GM12873 (cell line): ENCODE data around the gene RPS6KA2.

ENCODE experiments used
- TF ChIP-seq, protein P1 (sequence below): IDR thresholded peaks from 2 replicates; pipeline ENCODE4 v1.5.1; 2012; ENCODE audit warnings: low read depth, mild to moderate bottlenecking, moderate library complexity, low read length, control low read depth; ENCODE audit not compliant: insufficient read depth; ENCODE audit errors: missing control alignments

Gene RPS6KA2

DNA sequence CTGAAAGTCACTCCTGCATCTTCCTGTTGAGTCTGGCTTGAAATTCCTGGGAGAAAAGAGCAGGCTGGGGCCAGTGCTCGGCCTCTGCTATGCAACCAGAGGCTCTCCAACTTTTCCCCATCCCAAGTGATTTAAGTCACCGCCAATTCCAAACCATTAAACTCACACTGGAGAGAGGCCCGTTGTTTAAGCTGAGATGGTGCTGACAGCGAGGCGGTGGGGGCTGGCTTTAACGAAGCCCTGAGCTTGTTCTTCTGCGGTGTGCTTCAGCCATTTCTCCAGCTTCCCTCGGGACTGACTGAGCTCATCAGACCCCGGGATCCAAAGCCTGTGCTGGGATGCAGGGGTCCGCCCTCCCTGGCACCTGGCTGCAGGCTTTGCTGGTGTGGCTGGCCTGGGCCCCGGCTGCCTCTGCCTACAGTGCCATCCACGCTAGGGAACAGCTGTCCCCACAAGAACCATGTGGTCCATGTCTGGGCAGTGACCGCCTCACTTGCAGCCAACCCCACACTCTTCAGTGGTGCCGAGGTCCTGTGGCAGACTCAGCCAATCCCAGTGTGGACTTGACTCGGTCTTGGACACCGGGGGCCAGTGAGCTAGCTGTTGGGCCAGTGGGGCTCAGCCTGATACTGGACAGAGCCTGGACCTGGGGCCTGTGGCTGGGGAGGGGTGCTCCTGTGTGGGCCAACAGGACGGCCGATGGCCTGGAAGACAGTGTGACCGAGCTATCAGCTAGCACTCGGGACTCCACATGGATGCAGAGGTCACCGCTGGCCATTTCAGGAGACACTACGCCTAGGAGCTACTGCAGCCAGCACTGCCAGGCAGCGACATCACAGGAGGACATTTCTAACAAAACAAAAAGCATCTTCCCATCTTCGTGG, 61.7 kb downstream of the RPS6KA2 start:
- TF ChIP-seq, protein P1, sequence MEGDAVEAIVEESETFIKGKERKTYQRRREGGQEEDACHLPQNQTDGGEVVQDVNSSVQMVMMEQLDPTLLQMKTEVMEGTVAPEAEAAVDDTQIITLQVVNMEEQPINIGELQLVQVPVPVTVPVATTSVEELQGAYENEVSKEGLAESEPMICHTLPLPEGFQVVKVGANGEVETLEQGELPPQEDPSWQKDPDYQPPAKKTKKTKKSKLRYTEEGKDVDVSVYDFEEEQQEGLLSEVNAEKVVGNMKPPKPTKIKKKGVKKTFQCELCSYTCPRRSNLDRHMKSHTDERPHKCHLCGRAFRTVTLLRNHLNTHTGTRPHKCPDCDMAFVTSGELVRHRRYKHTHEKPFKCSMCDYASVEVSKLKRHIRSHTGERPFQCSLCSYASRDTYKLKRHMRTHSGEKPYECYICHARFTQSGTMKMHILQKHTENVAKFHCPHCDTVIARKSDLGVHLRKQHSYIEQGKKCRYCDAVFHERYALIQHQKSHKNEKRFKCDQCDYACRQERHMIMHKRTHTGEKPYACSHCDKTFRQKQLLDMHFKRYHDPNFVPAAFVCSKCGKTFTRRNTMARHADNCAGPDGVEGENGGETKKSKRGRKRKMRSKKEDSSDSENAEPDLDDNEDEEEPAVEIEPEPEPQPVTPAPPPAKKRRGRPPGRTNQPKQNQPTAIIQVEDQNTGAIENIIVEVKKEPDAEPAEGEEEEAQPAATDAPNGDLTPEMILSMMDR = no peak

GRCh38 chr6:166563805-166564204, 63.2 kb downstream of the RPS6KA2 start:
- TF ChIP-seq, protein P1 = no peak

DNA sequence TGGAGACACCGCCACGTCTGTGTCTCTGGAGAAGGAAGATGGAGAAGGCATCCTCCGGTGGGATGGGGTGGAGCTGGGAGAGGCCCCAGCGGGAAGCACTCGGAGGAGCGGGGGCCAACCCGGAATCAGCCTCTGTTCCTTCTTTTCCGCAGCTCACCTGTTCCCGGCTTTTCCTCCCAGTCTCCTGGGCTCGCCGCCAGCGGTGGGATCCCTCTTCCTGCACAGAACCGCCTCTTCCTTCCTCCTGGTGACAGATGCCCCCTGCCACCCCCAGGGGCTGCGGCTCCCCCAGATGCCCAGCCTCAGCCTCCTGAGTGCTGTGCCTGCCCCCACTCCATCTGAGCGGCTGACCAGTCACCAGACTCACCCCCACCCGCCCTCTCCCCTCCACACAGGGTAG, 63.9 kb downstream of the RPS6KA2 start:
- TF ChIP-seq, protein P1 = no peak

DNA sequence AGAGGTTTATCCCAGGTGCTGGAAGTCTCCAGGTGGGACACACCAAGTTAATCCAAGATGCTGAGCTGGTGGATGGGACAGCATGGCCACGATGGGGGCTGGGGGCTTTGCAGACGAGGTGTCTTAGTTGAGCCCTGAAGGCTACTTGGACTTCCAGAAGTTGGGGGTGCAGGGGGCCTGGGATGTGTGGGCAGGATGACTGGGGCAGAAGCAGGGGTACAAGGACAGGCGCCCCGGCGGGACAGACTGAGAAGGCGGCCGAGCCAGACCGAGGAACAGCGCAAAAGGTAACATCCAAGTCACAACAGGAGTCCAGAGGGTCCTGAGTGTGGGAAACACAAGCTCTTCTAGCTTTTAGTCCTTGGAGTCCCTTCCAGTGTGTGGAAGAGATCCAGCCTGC, 64.3 kb downstream of the RPS6KA2 start:
- TF ChIP-seq, protein P1 = no peak

DNA sequence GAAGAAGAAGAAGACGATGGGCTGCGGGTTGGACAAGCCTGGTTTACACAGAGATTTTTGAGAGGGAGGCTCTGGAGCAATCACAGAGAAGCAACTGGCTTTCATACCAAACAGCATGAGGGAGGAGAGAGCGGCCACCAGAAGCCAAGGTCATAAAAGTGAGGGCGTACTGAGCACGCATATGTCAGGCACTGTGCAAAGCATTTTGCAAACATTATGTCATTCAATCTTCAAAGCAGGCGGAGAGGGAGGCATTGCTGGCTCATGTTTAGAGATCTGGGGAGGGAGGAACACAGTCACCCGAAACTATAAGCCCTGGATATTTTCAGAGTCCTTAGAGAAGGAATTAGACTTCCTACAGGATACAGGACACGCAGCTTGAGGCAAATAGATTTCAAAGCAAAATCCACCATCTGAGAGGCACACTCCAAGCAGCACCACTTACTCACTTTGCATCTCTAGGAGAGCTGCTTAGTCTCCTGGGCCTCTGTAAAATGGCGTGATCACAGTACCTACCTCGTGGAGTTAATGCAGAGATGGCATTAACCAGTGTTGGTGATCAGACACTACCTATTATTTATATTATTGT, 65.2 kb downstream of the RPS6KA2 start:
- TF ChIP-seq, protein P1 = no peak

- TF ChIP-seq, protein P1 = no peak
These were observed 66.8 kb downstream of the RPS6KA2 start for GRCh38 chr6:166560222-166560621.

DNA sequence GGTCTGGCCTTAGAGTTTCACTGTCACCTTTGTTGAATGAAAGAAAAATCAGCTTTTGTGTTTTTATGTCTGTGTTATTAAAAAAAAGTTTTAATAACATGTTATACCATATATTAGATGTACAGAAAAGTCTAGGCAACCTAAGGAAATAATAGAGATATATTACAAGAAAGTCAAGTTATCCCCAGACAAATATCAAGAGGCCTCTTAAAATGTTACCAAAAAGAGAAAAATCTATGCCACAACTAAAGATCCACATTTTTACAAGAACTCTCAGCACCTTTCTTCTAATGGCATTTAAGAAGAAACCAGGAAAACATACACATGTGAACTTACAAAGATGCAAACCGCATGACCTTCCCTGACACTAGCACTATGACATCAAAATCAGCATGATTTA, 67.4 kb downstream of the RPS6KA2 start:
- TF ChIP-seq, protein P1 = no peak
